ENCODE results near the gene PRELID2. TPM values are rescaled to one million over a fixed set of nuclear protein-coding genes. Genes with fewer than 3 reads are reported as not detected.

PRELID2 gene
- total RNA-seq, 1 donor from 2014 or later: 19.9 TPM

DNA sequence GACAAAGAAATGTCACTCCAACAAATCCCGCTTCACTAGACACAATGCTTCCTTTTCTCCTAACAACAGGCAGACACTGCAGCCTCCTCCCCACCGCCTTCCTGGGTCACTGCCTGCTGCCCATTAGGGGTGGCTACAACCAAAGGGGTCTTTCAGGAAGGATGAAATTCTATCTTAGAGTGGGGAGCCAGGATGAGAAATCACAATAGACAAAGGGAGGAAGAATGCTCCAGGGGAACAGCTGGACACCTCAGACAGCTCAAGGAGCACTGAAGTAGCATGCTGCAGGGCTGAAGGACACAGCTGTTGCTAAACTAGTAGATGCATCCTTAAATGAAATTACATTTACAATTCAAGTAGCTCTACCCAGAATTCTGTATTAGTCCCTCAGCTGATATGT lies 54.2 kb downstream of the PRELID2 start:
- H3K9me3 Mint-ChIP-seq: no peaks in the 10 kb centered on the region
- H3K27me3 Mint-ChIP-seq (ENCODE audit: low read depth): no peaks in the 10 kb centered on the region
- TF ChIP-seq, protein P1, sequence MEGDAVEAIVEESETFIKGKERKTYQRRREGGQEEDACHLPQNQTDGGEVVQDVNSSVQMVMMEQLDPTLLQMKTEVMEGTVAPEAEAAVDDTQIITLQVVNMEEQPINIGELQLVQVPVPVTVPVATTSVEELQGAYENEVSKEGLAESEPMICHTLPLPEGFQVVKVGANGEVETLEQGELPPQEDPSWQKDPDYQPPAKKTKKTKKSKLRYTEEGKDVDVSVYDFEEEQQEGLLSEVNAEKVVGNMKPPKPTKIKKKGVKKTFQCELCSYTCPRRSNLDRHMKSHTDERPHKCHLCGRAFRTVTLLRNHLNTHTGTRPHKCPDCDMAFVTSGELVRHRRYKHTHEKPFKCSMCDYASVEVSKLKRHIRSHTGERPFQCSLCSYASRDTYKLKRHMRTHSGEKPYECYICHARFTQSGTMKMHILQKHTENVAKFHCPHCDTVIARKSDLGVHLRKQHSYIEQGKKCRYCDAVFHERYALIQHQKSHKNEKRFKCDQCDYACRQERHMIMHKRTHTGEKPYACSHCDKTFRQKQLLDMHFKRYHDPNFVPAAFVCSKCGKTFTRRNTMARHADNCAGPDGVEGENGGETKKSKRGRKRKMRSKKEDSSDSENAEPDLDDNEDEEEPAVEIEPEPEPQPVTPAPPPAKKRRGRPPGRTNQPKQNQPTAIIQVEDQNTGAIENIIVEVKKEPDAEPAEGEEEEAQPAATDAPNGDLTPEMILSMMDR (IDR thresholded peaks at IDR 0.05; ENCODE audit: unreplicated experiment): no peak
- no peak for DNase-seq (ENCODE audit: low spot score in 2 of 2, unreplicated experiment in 2 of 2)
- H3K27ac Mint-ChIP-seq: no peak overlapping the region
- H3K4me1 Mint-ChIP-seq: no peaks in the 10 kb centered on the region
- peaks cover 5% of the 10 kb centered on the region for H3K36me3 Mint-ChIP-seq
- H3K4me3 Mint-ChIP-seq: no peak overlapping the region

- no peak for DNase-seq (ENCODE audit: low spot score in 2 of 2, unreplicated experiment in 2 of 2)
- no peaks in the 10 kb centered on the region for H3K9me3 Mint-ChIP-seq
- TF ChIP-seq, protein P1 (IDR thresholded peaks at IDR 0.05; ENCODE audit: unreplicated experiment): no peak
- no peaks in the 10 kb centered on the region for H3K27me3 Mint-ChIP-seq (ENCODE audit: low read depth)
- H3K36me3 Mint-ChIP-seq: peaks cover 5% of the 10 kb centered on the region
- H3K27ac Mint-ChIP-seq: no peak overlapping the region
- no peaks in the 10 kb centered on the region for H3K4me1 Mint-ChIP-seq
- no peak overlapping the region for H3K4me3 Mint-ChIP-seq
Observed at GRCh38 chr5:145778144-145778900, 56.8 kb downstream of the PRELID2 start.

DNA sequence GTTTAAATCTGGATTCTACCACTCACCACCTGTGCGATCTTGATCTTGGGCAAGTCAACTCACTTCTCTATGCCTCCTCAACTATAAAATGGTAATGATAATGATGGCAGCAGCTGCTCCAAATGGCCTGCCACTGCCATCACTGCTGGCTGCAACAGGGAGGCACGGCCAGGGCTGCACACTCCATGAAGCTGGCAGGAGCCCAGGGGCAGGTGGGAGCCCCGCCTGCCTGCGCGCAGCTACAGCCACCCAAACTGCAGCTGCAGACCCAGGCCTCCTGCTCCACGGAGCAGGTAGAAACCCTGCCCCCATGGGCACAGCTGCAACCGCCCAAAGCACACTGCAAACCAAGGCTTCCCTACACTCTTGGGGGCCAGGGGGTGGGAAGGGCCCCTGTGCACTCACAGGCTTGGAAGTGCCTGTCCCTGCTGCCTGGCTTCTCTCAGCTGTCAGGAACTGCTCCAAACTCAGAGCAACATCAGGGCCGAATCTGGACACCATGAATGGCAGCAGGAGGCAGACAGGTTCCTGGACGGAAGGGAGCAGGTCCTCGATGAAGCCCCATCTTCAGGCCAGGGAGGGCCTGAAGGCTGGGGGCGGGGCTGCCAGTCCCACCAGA lies 57.6 kb downstream of the PRELID2 start:
- no peak for DNase-seq (ENCODE audit: low spot score in 2 of 2, unreplicated experiment in 2 of 2)
- H3K27ac Mint-ChIP-seq: no peak overlapping the region
- H3K36me3 Mint-ChIP-seq: peaks cover 5% of the 10 kb centered on the region
- H3K4me3 Mint-ChIP-seq: no peak overlapping the region
- TF ChIP-seq, protein P1 (IDR thresholded peaks at IDR 0.05; ENCODE audit: unreplicated experiment): no peak
- H3K27me3 Mint-ChIP-seq (ENCODE audit: low read depth): no peaks in the 10 kb centered on the region
- no peaks in the 10 kb centered on the region for H3K4me1 Mint-ChIP-seq
- H3K9me3 Mint-ChIP-seq: no peaks in the 10 kb centered on the region

GRCh38 chr5:145776886-145777285 lies 58.3 kb downstream of the PRELID2 start:
- Mint-ChIP-seq H3K4me1 (no peaks in the 10 kb centered on the region), H3K27ac (no peak overlapping the region), H3K36me3 (peaks cover 7% of the 10 kb centered on the region), H3K27me3 (ENCODE audit: low read depth) (no peaks in the 10 kb centered on the region), H3K4me3 (no peak overlapping the region), H3K9me3 (no peaks in the 10 kb centered on the region)
- TF ChIP-seq, protein P1 (IDR thresholded peaks at IDR 0.05; ENCODE audit: unreplicated experiment): no peak
- no peak for DNase-seq (ENCODE audit: low spot score in 2 of 2, unreplicated experiment in 2 of 2)

- no peak for DNase-seq (ENCODE audit: low spot score in 2 of 2, unreplicated experiment in 2 of 2)
- peaks cover 5% of the 10 kb centered on the region for H3K9me3 Mint-ChIP-seq
- H3K36me3 Mint-ChIP-seq: peaks cover 12% of the 10 kb centered on the region
- TF ChIP-seq, protein P1 (IDR thresholded peaks at IDR 0.05; ENCODE audit: unreplicated experiment): no peak
- H3K4me3 Mint-ChIP-seq: no peak overlapping the region
- no peak overlapping the region for H3K27ac Mint-ChIP-seq
- H3K27me3 Mint-ChIP-seq (ENCODE audit: low read depth): no peaks in the 10 kb centered on the region
- H3K4me1 Mint-ChIP-seq: no peaks in the 10 kb centered on the region
Observed at GRCh38 chr5:145775893-145776444, 59.2 kb downstream of the PRELID2 start.

All from mesothelial cell of epicardium (in vitro differentiated cells).